ENCODE results near the gene IL4R. TPM values are rescaled to one million over a fixed set of nuclear protein-coding genes. Genes with fewer than 3 reads are reported as not detected.

Gene IL4R
- total RNA-seq, 2 experiments from 2014 or later = 73.1 to 82.8 TPM

- no peak for TF ChIP-seq CTCF (conservative IDR thresholded peaks at IDR 0.05; ENCODE audit: low read length)
- no peak for TF ChIP-seq EZH2phosphoT487 (IDR thresholded peaks at IDR 0.05; ENCODE audit: borderline replicate concordance, low read depth, low read length)
- Histone ChIP-seq H2AFZ (ENCODE audit: low read length) (no peak overlapping the region; the same call in 1 of the 2 replicates), H3K9me3 (ENCODE audit: low read length) (peaks cover 9% of the 10 kb centered on the region; the same call in 1 of the 2 replicates), H3K79me2 (ENCODE audit: insufficient read depth, low read depth, low read length) (no peaks in the 10 kb centered on the region), H3K4me3 (ENCODE audit: low read depth, low read length, poor library complexity, severe bottlenecking) (peak overlapping the region; percentile 55), H3K27ac (ENCODE audit: low read depth, low read length, poor library complexity, severe bottlenecking) (peak overlapping the region; percentile 58), H3K9me2 (ENCODE audit: insufficient read depth, low read length) (no peaks in the 10 kb centered on the region), H3K4me2 (ENCODE audit: low read length) (peak overlapping the region; percentile 78), H4K20me1 (ENCODE audit: insufficient read depth, low read length) (no peaks in the 10 kb centered on the region), H3K4me1 (ENCODE audit: insufficient read depth, low read length, poor library complexity, severe bottlenecking) (peaks cover 15% of the 10 kb centered on the region), H3K36me3 (ENCODE audit: insufficient read depth, low read length) (peaks cover 24% of the 10 kb centered on the region)
- no peak for DNase-seq (ENCODE audit: low spot score)
- intact Hi-C loops (cut with micrococcal nuclease; ENCODE audit: unreplicated experiment) = loop anchor here (1.0 to 5.0 kb wide), 4 partner anchors 50 to 255 kb away; no protein-coding TSS in a partner anchor
- ChIA-PET POLR2A (interaction anchor here (0.5 to 2.4 kb wide), 11 partner anchors 11 to 196 kb away, joined by 3 to 5 read pairs (median 4); partner anchors contain the start of genes KDM8 and NSMCE1), CTCF (ENCODE audit: unreplicated experiment) (interaction anchor here (0.6 to 1.8 kb wide), 8 partner anchors 11 to 1127 kb away, joined by 3 to 7 read pairs (median 3); no protein-coding TSS in a partner anchor)
- BruUV-seq (replicated peaks) = no TSS peak
Observed at GRCh38 chr16:27366687-27367460, 53.1 kb downstream of the IL4R start.

- Histone ChIP-seq H3K79me2 (ENCODE audit: insufficient read depth, low read depth, low read length) (no peaks in the 10 kb centered on the region), H3K9me3 (ENCODE audit: low read length) (peaks cover 9% of the 10 kb centered on the region; the same call in 1 of the 2 replicates), H4K20me1 (ENCODE audit: insufficient read depth, low read length) (no peaks in the 10 kb centered on the region), H3K4me3 (ENCODE audit: low read depth, low read length, poor library complexity, severe bottlenecking) (peak overlapping the region; percentile 55), H3K4me1 (ENCODE audit: insufficient read depth, low read length, poor library complexity, severe bottlenecking) (peaks cover 19% of the 10 kb centered on the region), H2AFZ (ENCODE audit: low read length) (peak overlapping the region; percentile 76; the same call in 1 of the 2 replicates), H3K36me3 (ENCODE audit: insufficient read depth, low read length) (peaks cover 16% of the 10 kb centered on the region), H3K9me2 (ENCODE audit: insufficient read depth, low read length) (no peaks in the 10 kb centered on the region), H3K4me2 (ENCODE audit: low read length) (peak overlapping the region; percentile 78), H3K27ac (ENCODE audit: low read depth, low read length, poor library complexity, severe bottlenecking) (peak overlapping the region; percentile 58)
- TF ChIP-seq EZH2phosphoT487 (IDR thresholded peaks at IDR 0.05; ENCODE audit: borderline replicate concordance, low read depth, low read length) (no peak), CTCF (conservative IDR thresholded peaks at IDR 0.05; ENCODE audit: low read length) (peak; percentile 82)
- intact Hi-C loops (cut with micrococcal nuclease; ENCODE audit: unreplicated experiment) = loop anchor here (1.0 to 5.0 kb wide), 7 partner anchors 50 to 255 kb away; no protein-coding TSS in a partner anchor
- CTCF ChIA-PET (ENCODE audit: unreplicated experiment) = interaction anchor here (0.6 to 2.0 kb wide), 10 partner anchors 10 to 1126 kb away, joined by 3 to 8 read pairs (median 5); partner anchors contain the start of gene KDM8
- no TSS peak for BruUV-seq (replicated peaks)
- POLR2A ChIA-PET = interaction anchor here (0.6 to 2.4 kb wide), 7 partner anchors 10 to 164 kb away, joined by 3 to 5 read pairs (median 4); partner anchors contain the start of genes KDM8 and NSMCE1
- DNase-seq (ENCODE audit: low spot score) = peak; percentile 85
Observed at GRCh38 chr16:27367461-27368357, 53.9 kb downstream of the IL4R start.

Measured in OCI-LY7 (cell line).